Daoy (cell line): ENCODE results near the gene THSD4. TPM values are rescaled to one million over a fixed set of nuclear protein-coding genes. Genes with fewer than 3 reads are reported as not detected.
"Not testable (repeated sequence)": the region's sequence is repeated elsewhere in the genome, so short reads cannot be mapped to it uniquely, and the experiment has no call there.

Experiments
- DNase-seq: peaks from one replicate; pipeline ENCODE4 v3.0.0-alpha.2; 2015; ENCODE audit warnings: low read depth
- total RNA-seq: library from RNA; depleted of rRNA; stranded (reverse); fragments of >200 nt; shearing (Covaris generic); gene quantifications from 2 replicates; pipeline ENCODE4 v1.2.3, GENCODE V29; 2014

The THSD4 gene
- total RNA-seq, 1 experiment from 2014 or later = 5.4 TPM

DNA sequence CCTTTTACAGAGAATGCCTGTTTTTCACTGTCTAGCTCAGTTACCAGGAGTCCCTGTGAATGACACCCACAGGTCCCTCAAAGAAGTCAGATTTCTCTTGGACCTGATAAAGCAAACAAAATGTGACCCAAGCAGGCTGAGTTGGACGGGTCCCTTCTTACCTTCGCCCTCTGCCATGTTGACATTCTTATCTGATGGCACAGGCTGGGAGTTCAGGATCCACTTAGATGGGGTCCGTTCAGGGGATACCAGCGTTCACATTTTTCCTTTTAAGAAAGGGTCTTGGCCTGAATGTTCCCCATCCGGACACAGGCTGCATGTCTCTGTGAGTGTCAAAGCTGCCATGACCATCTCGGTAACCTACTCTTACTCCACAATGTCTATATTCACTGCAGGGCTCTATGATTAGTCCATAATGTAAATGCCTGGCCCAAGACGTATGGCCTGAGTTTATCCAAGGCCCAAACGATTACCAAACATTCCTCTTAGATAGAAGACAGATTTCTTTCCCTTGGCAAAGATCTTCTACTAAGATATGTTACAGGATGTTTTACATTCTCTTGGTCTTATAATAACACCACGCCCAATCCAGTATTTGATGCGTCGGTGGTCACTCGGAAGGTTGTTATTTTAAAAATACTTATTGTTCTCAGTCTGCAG, 179.1 kb downstream of the THSD4 start:
- no peak for DNase-seq

DNA sequence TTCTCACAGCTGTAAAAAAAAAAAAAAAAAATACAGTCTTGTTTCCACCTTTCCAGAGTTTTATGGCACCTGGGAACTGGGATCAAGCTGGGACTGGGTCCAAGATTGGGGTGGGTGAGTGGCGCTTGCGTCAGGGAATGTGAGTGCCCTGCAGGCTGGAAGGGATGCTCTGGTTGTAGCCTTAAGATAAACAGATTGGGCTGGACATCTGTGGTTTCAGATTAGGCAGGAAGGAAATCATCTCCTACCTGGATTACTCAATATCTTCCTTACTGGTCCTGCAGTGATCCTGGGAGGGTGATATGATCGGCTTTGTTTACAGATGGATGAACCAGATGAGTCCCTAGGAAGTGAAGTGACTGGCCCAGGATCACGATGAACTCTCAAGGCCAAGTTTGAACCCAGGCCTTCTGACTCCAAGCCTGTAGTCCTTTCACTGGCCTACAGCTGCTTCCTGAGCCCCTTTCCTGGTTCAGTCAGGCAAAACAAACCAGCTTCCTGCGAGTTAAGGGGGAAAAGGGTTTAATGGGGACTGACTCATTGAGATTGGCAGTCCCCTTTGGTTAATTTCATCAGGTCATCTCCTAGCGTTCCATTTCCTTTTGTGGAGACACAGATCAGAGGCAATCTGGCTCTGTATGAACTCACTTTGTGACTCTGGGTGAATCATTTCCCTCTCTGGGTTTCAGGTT, 179.8 kb downstream of the THSD4 start:
- peak; percentile 96 for DNase-seq

DNA sequence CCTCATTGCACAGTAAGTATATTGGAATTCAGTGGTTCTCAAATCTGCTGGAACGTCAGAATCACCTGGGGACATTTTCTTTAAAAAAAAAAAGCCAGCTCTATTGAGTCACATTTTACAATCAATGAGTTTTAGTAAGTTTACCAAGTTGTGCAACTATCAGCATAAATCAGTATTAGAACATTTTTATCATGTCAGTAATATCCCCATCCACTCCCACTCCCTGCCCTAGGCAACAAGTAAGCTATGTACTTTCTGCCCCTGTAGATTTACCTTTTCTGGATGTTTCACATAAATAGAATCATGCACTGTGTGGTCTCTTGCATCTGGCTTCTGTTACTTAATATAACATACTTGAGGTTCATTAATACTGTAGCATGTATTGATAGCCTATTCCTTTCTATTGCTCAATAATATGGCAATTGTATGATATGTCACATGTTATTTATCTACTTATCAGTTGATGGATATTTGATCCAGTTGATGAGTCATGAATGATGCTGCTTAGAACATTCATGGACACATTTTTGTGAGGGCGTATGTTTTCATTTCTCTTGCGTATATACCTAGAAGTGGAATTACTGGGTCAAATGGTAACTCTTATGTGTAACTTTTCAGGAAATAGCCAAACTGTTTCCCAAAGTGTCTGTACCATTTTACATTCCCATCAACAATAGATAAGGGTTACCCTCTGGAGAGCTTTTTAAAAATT, 180.5 kb downstream of the THSD4 start:
- peak; percentile 78 for DNase-seq

DNA sequence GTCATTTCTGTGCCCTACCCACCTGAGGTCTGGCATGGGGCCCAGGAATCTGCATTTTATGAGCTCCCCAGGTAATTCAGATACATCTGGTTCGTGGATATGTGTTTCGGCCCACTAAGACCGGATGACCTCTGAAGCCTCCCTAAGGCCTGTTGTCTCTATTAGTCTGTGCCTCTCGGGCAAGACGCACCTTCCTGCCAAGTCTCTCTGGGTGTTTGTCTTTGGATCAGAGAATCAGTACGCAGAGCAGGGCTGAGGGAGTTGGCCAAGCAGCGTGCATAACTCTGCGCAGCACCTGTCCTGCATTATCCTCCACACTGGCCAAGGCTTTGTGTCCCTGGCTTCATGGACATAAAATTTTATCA, 181.0 kb downstream of the THSD4 start:
- DNase-seq = peak; percentile 35

DNA sequence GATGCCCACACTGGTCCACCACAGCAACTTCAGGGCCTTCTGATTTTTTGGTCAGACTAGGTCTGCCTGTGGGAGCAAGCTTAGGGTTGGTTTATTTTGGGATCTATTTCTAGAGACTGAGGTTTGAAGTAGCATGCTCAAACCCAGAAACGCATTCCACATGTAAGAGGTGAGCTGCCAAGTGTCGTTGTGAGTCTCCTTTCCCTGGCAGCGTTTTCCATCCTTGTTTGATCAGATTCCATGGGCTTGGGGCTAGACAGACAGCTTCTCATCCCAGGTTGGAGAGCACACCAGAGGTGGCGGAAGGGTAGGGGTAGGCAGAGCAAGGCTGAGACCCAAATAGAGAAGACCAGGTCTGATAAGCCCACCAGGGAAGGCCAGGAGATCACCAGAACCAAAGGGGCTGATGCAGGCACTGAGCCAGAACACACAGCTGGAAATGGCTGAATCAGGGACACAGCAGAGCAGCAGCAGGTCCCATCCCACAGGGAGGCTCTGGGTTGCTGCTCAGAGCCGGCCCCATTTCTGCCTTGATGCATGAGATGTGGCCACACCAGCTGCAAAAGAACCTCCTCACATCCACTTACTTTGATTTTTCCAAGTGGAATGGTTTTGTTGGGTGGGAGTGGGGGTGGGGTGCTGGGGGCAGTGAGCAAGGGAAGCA, 186.8 kb downstream of the THSD4 start:
- DNase-seq = no peak

DNA sequence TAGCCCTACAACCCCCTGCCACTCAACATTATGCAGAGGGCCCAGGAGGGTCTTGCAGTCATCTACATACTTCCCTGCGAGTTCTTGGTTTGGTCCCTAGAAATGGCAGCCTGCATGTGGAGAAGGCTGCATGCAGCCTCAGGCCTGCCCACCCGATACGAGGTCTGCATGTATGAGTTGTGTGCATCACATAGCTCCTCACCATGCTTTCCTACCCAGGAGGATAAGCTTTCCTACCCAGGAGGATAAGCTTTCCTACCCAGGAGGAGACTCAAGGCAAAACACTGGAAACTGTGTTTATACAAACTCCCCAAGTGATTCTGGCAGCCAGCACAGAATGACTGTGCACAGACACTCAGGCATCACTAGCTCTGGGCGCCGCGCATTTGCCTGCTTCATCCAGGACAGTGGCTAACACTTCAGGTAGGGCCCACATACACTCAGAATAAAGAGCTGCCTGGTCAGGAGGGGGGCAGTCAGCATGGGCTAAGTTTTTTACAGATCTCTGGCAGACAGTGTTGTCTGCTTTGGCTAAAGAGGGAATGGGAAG, 187.7 kb downstream of the THSD4 start:
- DNase-seq = no peak

DNA sequence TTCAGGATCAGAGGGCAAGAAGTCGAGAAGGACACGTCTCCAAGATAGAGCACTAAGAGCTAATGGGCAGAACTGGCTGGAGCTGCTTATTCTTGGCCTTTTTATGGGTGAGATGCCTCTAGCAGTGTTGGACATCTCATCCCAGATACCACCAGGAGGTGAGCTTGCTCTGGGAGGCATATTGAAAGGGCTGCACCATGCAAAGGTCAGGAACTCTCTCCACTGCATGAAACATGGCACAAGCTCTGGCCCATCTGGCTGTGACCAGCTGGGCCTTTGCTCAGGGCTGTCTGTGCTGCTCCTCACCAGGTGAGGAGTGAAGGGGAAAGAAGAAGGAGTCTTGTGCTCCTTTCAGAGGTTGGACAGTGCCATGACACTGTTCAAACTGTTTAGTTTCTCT, 188.7 kb downstream of the THSD4 start:
- DNase-seq = no peak

DNA sequence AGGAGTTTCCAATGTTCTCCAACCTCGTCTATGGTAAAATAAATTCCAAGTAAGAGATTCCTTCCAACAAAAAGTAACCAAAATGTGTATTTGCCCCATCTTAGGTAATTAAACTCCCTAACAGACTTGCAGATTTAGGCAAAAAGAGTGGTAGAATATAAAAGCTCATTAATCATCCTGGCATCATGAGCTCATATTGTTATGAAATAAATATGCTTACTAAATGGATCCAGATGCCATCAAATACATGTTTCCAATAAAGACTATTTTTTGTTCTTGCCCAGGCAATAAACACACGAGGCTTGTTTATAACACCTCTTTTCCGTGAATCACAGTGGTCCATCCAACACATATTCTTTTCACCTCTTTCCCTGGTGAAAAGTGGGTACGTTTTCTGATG, 189.4 kb downstream of the THSD4 start:
- DNase-seq = no peak

DNA sequence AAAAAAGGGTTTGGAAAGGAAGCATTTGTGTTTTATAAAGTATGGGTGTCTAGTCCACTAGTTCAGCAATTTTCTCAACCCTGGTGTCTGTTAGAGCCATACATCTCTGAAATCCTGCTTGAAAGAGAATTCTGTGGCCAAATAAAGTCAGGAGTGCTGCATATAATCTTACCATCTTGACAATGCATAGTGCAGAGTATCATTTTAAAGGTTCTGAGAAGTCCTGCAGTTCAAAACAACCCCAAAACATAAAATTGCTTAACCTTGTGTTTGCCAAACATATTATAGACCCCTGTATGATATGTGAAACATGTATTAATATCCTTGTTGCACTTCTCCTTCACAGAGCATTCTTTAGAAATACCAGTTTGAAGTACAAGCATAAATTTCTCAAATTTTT, 191.3 kb downstream of the THSD4 start:
- no peak for DNase-seq

DNA sequence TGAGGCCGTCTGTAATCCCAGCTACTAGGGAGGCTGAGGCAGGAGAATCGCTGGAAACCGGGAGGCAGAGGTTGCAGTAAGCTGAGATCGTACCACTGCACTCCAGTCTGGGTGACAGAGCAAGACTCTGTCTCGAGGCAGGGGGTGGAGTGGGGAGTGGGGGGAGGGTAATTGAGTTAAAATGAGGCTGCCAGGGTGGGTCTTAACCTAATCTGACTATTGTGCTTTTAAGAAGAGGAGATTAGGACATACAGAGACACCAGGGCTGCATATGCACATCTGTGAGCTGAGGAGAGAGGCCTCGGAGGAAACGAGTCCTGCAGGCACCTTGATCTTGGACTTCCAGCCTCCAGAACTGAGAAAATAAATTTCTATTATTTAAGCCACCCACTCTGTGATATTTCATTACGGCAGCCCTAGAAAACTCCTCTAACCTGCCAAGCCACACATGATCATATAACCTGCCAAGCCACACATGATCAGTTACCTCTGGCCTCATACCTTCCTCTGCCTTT, 197.0 kb downstream of the THSD4 start:
- no peak for DNase-seq

DNA sequence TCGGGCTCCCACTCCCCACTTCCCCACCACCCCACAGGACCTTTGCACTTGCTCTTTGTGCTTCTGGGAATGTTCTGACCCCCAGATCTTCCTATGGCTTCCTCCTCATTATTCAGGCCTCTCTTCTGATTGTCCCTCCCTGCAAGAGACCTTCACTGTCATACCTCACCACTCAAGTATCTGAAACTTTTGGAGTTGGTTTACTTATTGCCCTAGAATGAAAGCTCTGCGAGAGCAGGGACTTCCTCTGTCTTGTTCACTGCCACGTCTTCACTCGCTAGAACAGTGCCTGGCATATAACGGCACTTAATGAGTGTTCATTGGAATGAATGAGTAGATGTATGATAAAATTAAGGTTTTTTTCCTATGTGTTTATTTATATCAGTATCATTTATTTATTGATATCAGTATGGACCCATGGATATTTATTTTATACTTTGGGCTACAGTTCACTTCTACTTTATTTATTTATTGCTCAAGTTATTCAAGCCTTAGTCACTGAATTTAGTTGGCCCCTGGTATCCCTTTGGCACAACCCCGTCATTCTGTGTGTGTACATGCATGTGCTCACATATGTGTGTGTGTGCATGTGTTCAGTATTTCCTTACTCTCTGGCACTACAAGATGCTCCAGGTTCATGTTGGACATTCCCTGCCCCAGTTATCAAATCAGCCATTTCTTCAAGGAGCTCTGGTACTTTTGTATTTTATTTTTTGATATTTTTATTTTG, 197.6 kb downstream of the THSD4 start:
- no peak for DNase-seq

DNA sequence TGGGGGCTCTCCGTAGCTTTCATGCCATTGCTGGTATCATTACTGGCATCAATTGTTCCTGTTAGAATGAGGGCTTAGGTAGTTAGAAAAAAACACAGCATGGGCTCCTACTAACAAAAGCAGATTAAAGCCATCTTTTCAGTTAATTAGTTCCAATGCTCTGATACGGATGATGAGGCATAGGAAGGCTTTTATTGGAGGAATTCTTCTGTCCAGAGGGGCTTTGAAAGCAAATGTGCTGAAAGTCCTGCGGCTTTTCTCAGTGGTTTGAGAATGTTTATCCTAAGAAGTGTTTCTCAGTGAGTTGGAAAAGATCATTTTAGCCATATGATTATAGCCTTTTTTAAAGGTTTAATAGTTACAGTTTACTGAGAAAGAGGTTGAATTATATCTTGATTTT, 198.5 kb downstream of the THSD4 start:
- DNase-seq = peak; percentile 12

DNA sequence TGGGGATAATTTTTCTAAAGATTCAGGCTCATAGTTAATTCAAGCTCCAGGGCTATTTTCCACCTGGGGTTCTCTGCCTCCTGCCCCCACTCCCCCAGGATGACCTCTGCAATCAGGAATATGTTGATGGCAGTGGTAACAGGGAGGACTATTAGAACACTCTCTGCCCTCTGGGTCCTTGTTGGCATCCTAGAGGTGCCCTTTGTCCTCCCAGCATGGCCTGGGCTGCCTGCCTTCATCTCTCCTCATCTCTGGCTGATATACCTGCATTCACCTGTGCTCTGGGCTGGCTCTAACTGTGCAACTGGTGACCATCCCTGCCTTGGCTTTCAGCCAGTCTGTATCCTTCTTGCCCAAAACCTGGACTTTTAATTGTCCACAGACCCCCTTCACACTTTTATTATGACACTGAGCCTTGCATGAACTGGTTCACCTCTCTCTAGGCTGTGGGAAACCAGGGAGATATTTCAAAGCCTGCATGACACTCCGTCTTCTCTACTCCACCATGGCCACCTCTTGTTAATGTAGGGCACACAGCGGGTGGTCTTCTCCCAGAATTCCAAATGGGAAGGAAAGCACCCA, 199.8 kb downstream of the THSD4 start:
- DNase-seq = no peak

DNA sequence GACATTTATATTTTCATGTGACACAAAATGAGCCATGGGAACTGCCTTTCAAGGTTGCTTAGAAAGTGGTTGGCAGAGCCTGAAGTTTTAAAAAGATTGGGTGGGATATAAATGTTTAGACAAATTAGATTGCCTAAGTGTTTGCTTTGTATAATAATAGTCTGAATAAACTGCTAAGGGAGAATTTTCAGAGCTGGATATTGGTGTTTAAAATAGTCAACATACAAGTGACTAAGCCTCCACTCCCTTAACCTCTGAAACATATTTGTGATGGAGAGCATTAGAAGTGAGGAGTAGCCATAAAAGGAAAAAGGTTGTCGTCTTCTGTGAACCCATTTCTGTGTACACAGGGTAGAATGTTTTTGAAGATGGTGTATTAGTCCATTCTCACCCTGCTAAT, 201.6 kb downstream of the THSD4 start:
- DNase-seq = no peak

DNA sequence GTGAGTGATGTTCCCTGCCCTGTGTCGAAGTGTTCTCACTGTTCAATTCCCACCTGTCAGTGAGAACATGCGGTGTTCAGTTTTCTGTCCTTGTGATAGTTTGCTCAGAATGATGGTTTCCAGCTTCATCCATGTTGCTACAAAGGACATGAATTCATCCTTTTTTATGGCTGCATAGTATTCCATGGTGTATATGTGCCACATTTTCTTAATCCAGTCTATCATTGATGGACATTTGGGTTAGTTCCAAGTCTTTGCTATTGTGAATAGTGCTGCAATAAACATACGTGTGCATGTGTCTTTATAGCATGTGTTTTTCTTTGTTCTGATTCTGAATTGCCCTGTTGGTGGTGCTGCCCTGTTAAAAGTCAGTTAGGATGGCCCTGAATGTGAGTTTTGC, 204.2 kb downstream of the THSD4 start:
- DNase-seq = not testable (repeated sequence)

DNA sequence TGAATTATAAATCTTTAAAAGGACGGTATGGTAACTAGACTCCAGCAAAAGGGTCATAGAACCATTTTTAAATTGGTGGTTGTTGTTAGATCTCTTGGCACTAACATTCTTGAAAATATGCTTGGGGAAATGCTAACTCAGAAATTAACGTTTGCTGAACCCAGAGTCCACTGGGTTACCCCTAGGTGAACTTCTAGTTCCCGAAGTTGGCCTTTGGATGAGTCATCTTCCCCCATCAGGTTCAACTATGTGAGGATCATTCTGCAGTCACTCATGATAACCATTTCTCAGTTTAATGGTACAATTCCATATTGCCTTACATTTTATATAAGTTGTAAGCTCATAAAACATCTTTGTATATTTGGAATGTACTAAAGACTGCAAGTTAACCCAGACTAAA, 204.7 kb downstream of the THSD4 start:
- DNase-seq = no peak

DNA sequence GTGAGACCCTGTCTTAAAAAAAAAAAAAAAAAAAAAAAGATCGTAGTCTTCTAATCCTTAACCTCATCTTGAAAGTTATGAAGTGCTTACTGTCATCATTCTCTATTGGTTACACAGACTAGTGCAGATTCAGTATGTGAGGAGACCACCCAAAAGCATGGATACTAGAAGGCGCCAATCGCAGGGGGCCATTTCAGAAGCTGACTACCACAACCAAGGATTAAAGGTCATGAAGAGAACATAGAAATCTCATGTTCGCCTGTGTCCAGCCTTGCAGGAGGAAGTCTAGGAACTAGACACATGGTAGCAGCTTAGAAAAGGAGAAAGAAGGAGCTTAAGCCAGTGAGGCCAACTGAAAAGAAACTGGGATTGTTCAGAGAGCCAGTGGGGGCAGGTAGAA, 207.8 kb downstream of the THSD4 start:
- no peak for DNase-seq

DNA sequence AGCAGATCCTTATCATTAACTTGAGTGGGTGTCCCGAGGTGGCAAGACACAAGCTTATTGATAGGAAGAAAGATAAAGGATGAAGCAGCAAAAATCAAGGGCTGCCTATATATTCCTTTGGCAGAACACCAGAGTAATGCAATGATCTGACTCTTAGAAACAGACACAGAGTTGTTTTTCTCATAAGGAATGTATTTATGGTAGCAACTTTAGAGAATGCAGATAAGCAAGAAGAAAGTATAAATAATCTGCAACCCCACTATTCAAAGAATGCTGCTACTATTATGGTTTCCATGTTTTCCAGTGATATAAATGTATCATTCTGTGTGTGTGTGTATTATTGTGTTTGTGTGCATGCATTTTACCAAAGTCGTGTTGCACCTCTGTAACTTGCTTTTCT, 208.3 kb downstream of the THSD4 start:
- no peak for DNase-seq

DNA sequence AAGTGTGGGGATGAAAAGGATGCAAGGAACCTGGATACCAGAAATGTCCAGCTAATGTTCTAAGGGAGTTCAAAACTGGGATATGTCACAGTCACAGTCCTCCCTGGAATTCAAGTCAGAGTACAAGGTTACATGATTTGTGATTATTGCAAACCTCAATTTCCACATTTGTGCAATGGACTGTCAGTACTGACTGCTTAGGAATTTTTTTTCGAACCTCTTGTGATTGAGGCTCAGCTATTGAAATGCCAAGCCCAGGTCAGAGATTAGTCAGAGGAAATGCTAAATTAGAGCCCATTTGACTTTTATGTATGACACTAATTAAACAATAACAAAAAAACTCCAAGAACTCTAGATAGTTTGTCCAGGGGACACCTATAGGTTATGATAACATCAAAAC, 210.2 kb downstream of the THSD4 start:
- peak; percentile 17 for DNase-seq

DNA sequence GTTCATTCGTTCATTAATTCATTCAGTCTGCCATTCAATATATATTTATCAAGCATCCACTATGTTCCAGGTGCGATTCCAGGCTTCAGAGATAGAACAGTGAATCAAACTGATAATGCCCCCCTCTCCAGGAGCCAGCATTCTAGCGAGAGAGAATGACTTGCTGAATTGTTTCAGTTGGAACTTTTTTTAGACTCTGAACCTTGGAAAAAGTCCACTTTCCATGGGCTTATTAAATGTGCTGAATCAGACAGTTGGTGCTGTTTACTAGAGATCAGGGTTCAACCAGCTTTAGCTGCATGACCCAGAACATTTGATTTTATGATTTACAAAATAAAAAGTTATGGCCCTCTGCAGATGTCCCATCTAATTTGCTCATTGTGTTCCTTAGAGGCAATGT, 213.2 kb downstream of the THSD4 start:
- DNase-seq = no peak

DNA sequence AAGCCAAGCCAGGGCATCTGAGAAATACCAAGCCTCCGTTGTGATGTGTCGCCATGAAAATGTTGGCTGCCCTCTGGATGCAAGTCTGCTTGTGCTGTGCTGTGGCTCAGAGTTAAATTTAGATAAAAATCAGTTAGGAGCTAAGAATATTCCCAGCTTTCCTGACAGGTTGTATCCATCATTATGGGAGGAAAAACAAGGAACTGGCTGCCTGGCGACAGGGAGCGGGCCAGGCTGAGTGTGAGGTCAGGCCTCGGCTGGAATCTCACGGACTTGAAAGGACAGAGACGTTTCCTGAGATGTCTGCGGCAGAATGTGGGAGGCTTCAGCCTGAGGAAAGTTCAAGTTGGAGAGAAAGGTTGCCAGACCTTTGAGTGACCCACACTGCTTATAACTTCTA, 213.8 kb downstream of the THSD4 start:
- no peak for DNase-seq
